SK-N-SH (cell line): ENCODE data around the gene RNF19B. TPM values are rescaled to one million over a fixed set of nuclear protein-coding genes. Genes with fewer than 3 reads are reported as not detected.
A peak's percentile ranks its signal among the peaks of the same experiment; 100 is the strongest.
"Not testable (repeated sequence)": the region's sequence is repeated elsewhere in the genome, so short reads cannot be mapped to it uniquely, and the experiment has no call there.

Experiments used
- CTCF ChIA-PET: fragments of 300-600, 350-600 bp; formaldehyde crosslinking; extraction: SDS; loops from one replicate; lab custom pipeline; 2021; lab: Yijun Ruan, JAX
- POLR2A ChIA-PET: fragments of 350-600 bp; sonication (Branson Sonifier 250); formaldehyde crosslinking; extraction: SDS; loops from one replicate; lab custom pipeline; 2020; ENCODE audit warnings: antibody characterized with exemption, inconsistent platforms; lab: Yijun Ruan, JAX
- DNase-seq: peaks from one replicate; pipeline ENCODE4 v3.0.0; 2012
- H2AFZ ChIP-seq: fragments of 200-600 bp; sonication (generic); 2 replicates; pipeline ENCODE4 v1.8.1; 2016; ENCODE audit warnings: antibody characterized with exemption, mild to moderate bottlenecking, low read depth
- H3F3A ChIP-seq: fragments of 200-600 bp; sonication (generic); replicated peaks from 2 replicates; pipeline ENCODE3; 2016; ENCODE audit warnings: antibody characterized with exemption, mild to moderate bottlenecking; ENCODE audit not compliant: insufficient read depth
- H3K27ac ChIP-seq, 2 experiments: fragments of 200-500 bp in 1 of 2; fragments of 200-600 bp in 1 of 2; sonication (Bioruptor generic) in 1 of 2; sonication (generic), shearing (Covaris generic) in 1 of 2; 2 replicates each; pipeline versions ENCODE4 v1.5.1 to v1.6.1; 2014 to 2016; ENCODE audit warnings: low read depth in 2 of 2, inconsistent platforms in 1 of 2, low read length in 1 of 2, mild to moderate bottlenecking in 1 of 2, mixed read lengths in 1 of 2
- H3K27me3 ChIP-seq: fragments of 200-600 bp; sonication (generic), shearing (Covaris generic); 2 replicates; pipeline ENCODE4 v1.6.1; 2016; ENCODE audit warnings: mixed run types; ENCODE audit not compliant: insufficient read depth
- H3K36me3 ChIP-seq, 2 experiments: fragments of 200-500 bp in 1 of 2; fragments of 200-600 bp in 1 of 2; sonication (Bioruptor generic) in 1 of 2; sonication (generic) in 1 of 2; replicated peaks in 1 of 2; 2 replicates each; pipeline versions ENCODE3 to v1.5.1; 2014 to 2016; ENCODE audit warnings: low read length in 1 of 2, mild to moderate bottlenecking in 1 of 2; ENCODE audit not compliant: insufficient read depth in 2 of 2, control insufficient read depth in 1 of 2
- H3K4me1 ChIP-seq, 2 experiments: fragments of 200-500 bp in 1 of 2; fragments of 200-600 bp in 1 of 2; sonication (Bioruptor generic) in 1 of 2; sonication (generic), shearing (Covaris generic) in 1 of 2; 2 replicates each; pipeline versions ENCODE4 v1.5.1 to v1.6.1; 2014 to 2016; ENCODE audit warnings: low read depth in 1 of 2, low read length in 1 of 2, mixed run types in 1 of 2; ENCODE audit not compliant: insufficient read depth in 2 of 2, control insufficient read depth in 1 of 2
- H3K4me2 ChIP-seq: fragments of 200-600 bp; sonication (generic), shearing (Covaris generic); 2 replicates; pipeline ENCODE4 v1.6.1; 2017; ENCODE audit warnings: mixed run types
- H3K4me3 ChIP-seq, 2 experiments: fragments of 200-500 bp in 1 of 2; fragments of 200-600 bp in 1 of 2; sonication (Bioruptor generic) in 1 of 2; sonication (generic), shearing (Covaris generic) in 1 of 2; 2 replicates each; pipeline versions ENCODE4 v1.5.1 to v1.8.1; 2014 to 2016; ENCODE audit warnings: low read depth in 2 of 2, inconsistent platforms in 1 of 2, low read length in 1 of 2, mild to moderate bottlenecking in 1 of 2, mixed read lengths in 1 of 2, moderate library complexity in 1 of 2
- H3K79me2 ChIP-seq: fragments of 200-600 bp; sonication (generic); 2 replicates; pipeline ENCODE4 v1.8.1; 2017; ENCODE audit warnings: mild to moderate bottlenecking; ENCODE audit not compliant: insufficient read depth
- H3K9ac ChIP-seq: fragments of 200-600 bp; sonication (generic); 2 replicates; pipeline ENCODE4 v1.6.1; 2017; ENCODE audit warnings: mixed run types
- H3K9me2 ChIP-seq: fragments of 200-600 bp; sonication (generic); 2 replicates; pipeline ENCODE4 v1.6.1; 2017; ENCODE audit warnings: mixed run types
- H3K9me3 ChIP-seq: fragments of 200-600 bp; sonication (generic); 2 replicates; pipeline ENCODE4 v1.6.1; 2017; ENCODE audit warnings: mixed run types, mild to moderate bottlenecking, moderate library complexity
- H4K20me1 ChIP-seq: fragments of 200-600 bp; sonication (generic); 2 replicates; pipeline ENCODE4 v1.6.1; 2017; ENCODE audit warnings: mild to moderate bottlenecking, mixed run types; ENCODE audit not compliant: insufficient read depth
- EP300 ChIP-seq, 2 experiments: IDR thresholded peaks; 2 replicates each; pipeline versions ENCODE4 v1.4.0 to v1.6.1; 2012; ENCODE audit warnings: borderline replicate concordance in 1 of 2, low read depth in 1 of 2, low read length in 1 of 2
- EZH2phosphoT487 ChIP-seq: fragments of 200-600 bp; sonication (generic); IDR thresholded peaks from 2 replicates; pipeline ENCODE4 v1.6.1; 2017; ENCODE audit warnings: low read depth, mixed run types, mild to moderate bottlenecking, antibody characterized with exemption, moderate library complexity, borderline replicate concordance
- FOSL2 ChIP-seq: IDR thresholded peaks from 2 replicates; pipeline ENCODE4 v1.4.0; 2012; ENCODE audit warnings: low read depth, mild to moderate bottlenecking, moderate library complexity, borderline replicate concordance
- FOXJ3 ChIP-seq: sonication (generic); formaldehyde crosslinking; IDR thresholded peaks from 2 replicates; pipeline ENCODE4 v1.5.1; 2020; ENCODE audit warnings: mild to moderate bottlenecking, missing genetic modification reagents
- GATA2 ChIP-seq: sonication (generic); formaldehyde crosslinking; IDR thresholded peaks from 2 replicates; pipeline ENCODE4 v1.5.0; 2020; ENCODE audit warnings: mild to moderate bottlenecking, missing genetic modification reagents
- JUND ChIP-seq: IDR thresholded peaks from 2 replicates; pipeline ENCODE4 v1.4.0; 2012
- MAX ChIP-seq: IDR thresholded peaks from 2 replicates; pipeline ENCODE4 v1.4.0; 2012; ENCODE audit warnings: low read depth
- NFIC ChIP-seq: IDR thresholded peaks from 2 replicates; pipeline ENCODE4 v1.4.0; 2012; ENCODE audit warnings: borderline replicate concordance
- RXRA ChIP-seq: IDR thresholded peaks from 2 replicates; pipeline ENCODE4 v1.4.0; 2012; ENCODE audit warnings: low read depth, mild to moderate bottlenecking, borderline replicate concordance
- TCF12 ChIP-seq: IDR thresholded peaks from 2 replicates; pipeline ENCODE4 v1.4.0; 2012
- TEAD4 ChIP-seq: IDR thresholded peaks from 2 replicates; pipeline ENCODE4 v1.4.0; 2012; ENCODE audit warnings: mild to moderate bottlenecking, borderline replicate concordance; ENCODE audit not compliant: insufficient read depth
- USF1 ChIP-seq: IDR thresholded peaks from 2 replicates; pipeline ENCODE4 v1.4.0; 2012; ENCODE audit warnings: low read depth, borderline replicate concordance
- WGBS: methylation state at CpG from one replicate; pipeline ENCODE4 v1.1.6; 2017; ENCODE audit warnings: low lambda C conversion rate; 5-methylcytosine and 5-hydroxymethylcytosine counted together
- polyA plus RNA-seq, 3 experiments: library from polyadenylated mRNA; depleted of rRNA; stranded (reverse); fragments of >200 nt; gene quantifications; 2 replicates each; pipeline ENCODE4 v1.2.3, GENCODE V29; 2012
- TF ChIP-seq, protein P1 (sequence below): IDR thresholded peaks from 2 replicates; pipeline ENCODE4; 2012

The RNF19B gene
- polyA plus RNA-seq, 1 of the 3 experiments (the other 2 are of a cell fraction), result 20.1 TPM

DNA sequence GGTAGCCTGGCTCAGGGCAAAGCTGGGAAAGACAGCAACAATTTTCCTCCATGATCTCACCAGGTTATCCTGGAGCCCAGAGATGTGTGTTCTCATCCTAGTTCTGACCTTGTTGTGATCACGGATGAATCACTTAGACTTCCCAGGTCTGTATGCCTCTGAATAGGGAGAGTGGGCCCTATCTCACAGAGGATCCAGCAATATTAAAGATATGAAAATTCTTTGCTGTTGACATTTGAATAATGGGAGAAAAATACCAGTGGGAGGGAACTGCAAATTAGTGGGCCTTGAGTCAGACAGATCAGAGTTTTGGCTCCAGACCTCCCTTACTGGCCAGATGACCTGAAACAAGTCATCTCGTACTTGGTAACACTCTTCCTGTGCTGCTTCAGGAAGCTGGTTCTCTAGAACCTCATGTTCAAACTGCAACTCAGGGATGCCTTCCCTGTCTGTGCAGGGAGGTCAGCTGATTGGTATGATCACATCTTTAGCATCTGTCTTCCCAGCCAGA, 32.8 kb upstream of the RNF19B start:
- H3K36me3 ChIP-seq, result no peaks in the 10 kb centered on the region
- peak overlapping the region; percentile 55; the same call in 1 of the 2 replicates for H3K9ac ChIP-seq
- no peaks in the 10 kb centered on the region for H3K27me3 ChIP-seq
- H3F3A ChIP-seq, result peaks cover 16% of the 10 kb centered on the region
- H3K4me1 ChIP-seq, result peaks cover 9 to 28% of the 10 kb centered on the region in 2 experiments; a peak in 3 of 4 replicates
- peak overlapping the region; percentile 58; the same call in 1 of the 2 replicates for H3K4me2 ChIP-seq
- 14% methylated on average over 2 of the region's 2 CpGs for WGBS
- TF ChIP-seq EP300 (IDR thresholded peaks at IDR 0.05; ENCODE audit: borderline replicate concordance in 1 of 2, low read depth in 1 of 2, low read length in 1 of 2) (peak in 1 of 2 experiments; percentile 29; a peak in 1 of 4 replicates), FOXJ3 (CRISPR knock-in tag) (no peak), JUND (peak; percentile 48; the same call in 1 of the 2 replicates), TCF12 (peak; percentile 42; the same call in 1 of the 2 replicates), GATA2 (no peak), EZH2phosphoT487 (no peak), MAX (peak; percentile 44), USF1 (0 out of 2 replicates have a peak, but pooled peaks have one; percentile 7), TEAD4 (no peak; the same call in 1 of the 2 replicates), RXRA (peak; percentile 53; the same call in 1 of the 2 replicates), NFIC (0 out of 2 replicates have a peak, but pooled peaks have one; percentile 40), FOSL2 (peak; percentile 41; the same call in 1 of the 2 replicates)
- TF ChIP-seq, protein P1, sequence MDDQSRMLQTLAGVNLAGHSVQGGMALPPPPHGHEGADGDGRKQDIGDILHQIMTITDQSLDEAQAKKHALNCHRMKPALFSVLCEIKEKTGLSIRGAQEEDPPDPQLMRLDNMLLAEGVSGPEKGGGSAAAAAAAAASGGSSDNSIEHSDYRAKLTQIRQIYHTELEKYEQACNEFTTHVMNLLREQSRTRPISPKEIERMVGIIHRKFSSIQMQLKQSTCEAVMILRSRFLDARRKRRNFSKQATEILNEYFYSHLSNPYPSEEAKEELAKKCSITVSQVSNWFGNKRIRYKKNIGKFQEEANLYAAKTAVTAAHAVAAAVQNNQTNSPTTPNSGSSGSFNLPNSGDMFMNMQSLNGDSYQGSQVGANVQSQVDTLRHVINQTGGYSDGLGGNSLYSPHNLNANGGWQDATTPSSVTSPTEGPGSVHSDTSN, result peak; percentile 66
- ChIA-PET CTCF (interaction anchor here (1.2 kb wide), 2 partner anchors 17 to 64 kb away, joined by 3 to 5 read pairs; no protein-coding TSS in a partner anchor), POLR2A (no interaction called here)
- H3K79me2 ChIP-seq, result no peaks in the 10 kb centered on the region
- H3K9me3 ChIP-seq, result no peaks in the 10 kb centered on the region
- H3K27ac ChIP-seq, result peak overlapping the region in 1 of 2 experiments; percentile 90; a peak in 2 of 4 replicates
- no peaks in the 10 kb centered on the region for H4K20me1 ChIP-seq
- H3K4me3 ChIP-seq, result no peak overlapping the region
- no peak for DNase-seq
- H2AFZ ChIP-seq, result no peak overlapping the region
- no peaks in the 10 kb centered on the region for H3K9me2 ChIP-seq

- 99% methylated on average over 8 of the region's 8 CpGs for WGBS
- not testable (repeated sequence) for H3K9ac ChIP-seq
These were observed 28.7 kb upstream of the RNF19B start for GRCh38 chr1:32993324-32993636.

More at GRCh38 chr1:32993324-32993636, 28.7 kb upstream of the RNF19B start:
- not testable (repeated sequence) for H2AFZ ChIP-seq, H3K9me3 ChIP-seq, H3K79me2 ChIP-seq, H3K4me3 ChIP-seq, H3K9me2 ChIP-seq, DNase-seq, H4K20me1 ChIP-seq, H3K36me3 ChIP-seq, H3K27me3 ChIP-seq, H3K4me2 ChIP-seq
- H3K27ac ChIP-seq, result peak overlapping the region in 1 of 2 experiments; percentile 69; a peak in 1 of 4 replicates
- H3F3A ChIP-seq, result peaks cover 31% of the 10 kb centered on the region
- H3K4me1 ChIP-seq, result peaks cover 22 to 23% of the 10 kb centered on the region in 2 experiments
- POLR2A ChIA-PET, result interaction anchor here (1.0 kb wide), 1 partner anchor 16 kb away, joined by 3 read pairs; no protein-coding TSS in a partner anchor
- CTCF ChIA-PET, result interaction anchor here (1.2 to 1.4 kb wide), 3 partner anchors 14 to 62 kb away, joined by 3 to 6 read pairs (median 4); no protein-coding TSS in a partner anchor
